Type B pancreatic cell (in vitro differentiated cells): ENCODE results near the gene WDFY2. TPM values are rescaled to one million over a fixed set of nuclear protein-coding genes. Genes with fewer than 3 reads are reported as not detected.
A peak's percentile ranks its signal among the peaks of the same experiment; 100 is the strongest.

Experiments used
- DNase-seq: peaks from one replicate; pipeline ENCODE4 v3.0.0; 2021; ENCODE audit warnings: mixed read lengths; ENCODE audit not compliant: unreplicated experiment; ENCODE audit errors: extremely low spot score
- H3K27ac Mint-ChIP-seq: 2 replicates; pipeline ENCODE4 v1.8.0; 2021; ENCODE audit warnings: mild to moderate bottlenecking, mixed read lengths
- H3K27me3 Mint-ChIP-seq: 2 replicates; pipeline ENCODE4 v1.8.0; 2021; ENCODE audit warnings: mixed read lengths
- H3K36me3 Mint-ChIP-seq: 2 replicates; pipeline ENCODE4 v1.8.0; 2021; ENCODE audit warnings: mixed read lengths
- H3K4me1 Mint-ChIP-seq: one replicate; pipeline ENCODE4 v1.8.0; 2021; ENCODE audit warnings: mixed read lengths; ENCODE audit not compliant: unreplicated experiment
- H3K4me3 Mint-ChIP-seq: 2 replicates; pipeline ENCODE4 v1.8.0; 2021; ENCODE audit warnings: mild to moderate bottlenecking, mixed read lengths
- H3K9me3 Mint-ChIP-seq: 2 replicates; pipeline ENCODE4 v1.8.0; 2021; ENCODE audit warnings: mixed read lengths
- CTCF ChIP-seq: fragments of 200-600 bp; sonication (generic); conservative IDR thresholded peaks from 2 replicates; pipeline ENCODE4 v1.5.0; 2021; ENCODE audit warnings: antibody characterized with exemption, mild to moderate bottlenecking
- total RNA-seq: library from RNA; stranded (reverse); gene quantifications from 2 replicates; pipeline ENCODE4 v1.2.1, GENCODE V29; 2021; ENCODE audit warnings: low replicate concordance

The WDFY2 gene
- total RNA-seq, 1 donor from 2014 or later, result 20.3 TPM

- Mint-ChIP-seq H3K36me3 (peaks cover 24% of the 10 kb centered on the region), H3K4me3 (no peak overlapping the region)
- no peak for TF ChIP-seq CTCF
Observed at GRCh38 chr13:51660813-51661212, 76.6 kb downstream of the WDFY2 start.

GRCh38 chr13:51663973-51664957, 80.0 kb downstream of the WDFY2 start:
- Mint-ChIP-seq H3K4me3 (no peak overlapping the region), H3K36me3 (peaks cover 24% of the 10 kb centered on the region), H3K4me1 (peaks cover 31% of the 10 kb centered on the region), H3K27ac (no peak overlapping the region), H3K9me3 (no peaks in the 10 kb centered on the region), H3K27me3 (no peaks in the 10 kb centered on the region)
- DNase-seq, result no peak
- no peak for TF ChIP-seq CTCF

More at GRCh38 chr13:51660813-51661212, 76.6 kb downstream of the WDFY2 start:
- H3K9me3 Mint-ChIP-seq, result no peaks in the 10 kb centered on the region
- no peak for DNase-seq
- peaks cover 8% of the 10 kb centered on the region for H3K4me1 Mint-ChIP-seq
- H3K27ac Mint-ChIP-seq, result no peak overlapping the region
- no peaks in the 10 kb centered on the region for H3K27me3 Mint-ChIP-seq

- no peak overlapping the region for H3K4me3 Mint-ChIP-seq
- TF ChIP-seq CTCF, result no peak
- H3K36me3 Mint-ChIP-seq, result peaks cover 32% of the 10 kb centered on the region
- H3K4me1 Mint-ChIP-seq, result peaks cover 32% of the 10 kb centered on the region
- no peaks in the 10 kb centered on the region for H3K27me3 Mint-ChIP-seq
- DNase-seq, result no peak
- H3K9me3 Mint-ChIP-seq, result no peaks in the 10 kb centered on the region
- no peak overlapping the region for H3K27ac Mint-ChIP-seq
Observed at GRCh38 chr13:51665456-51665855, 81.2 kb downstream of the WDFY2 start.

GRCh38 chr13:51666374-51666773, 82.1 kb downstream of the WDFY2 start:
- peaks cover 31% of the 10 kb centered on the region for H3K36me3 Mint-ChIP-seq

GRCh38 chr13:51666839-51667238, 82.6 kb downstream of the WDFY2 start:
- no peak for DNase-seq
- no peak overlapping the region for H3K4me3 Mint-ChIP-seq
- H3K27me3 Mint-ChIP-seq, result no peaks in the 10 kb centered on the region
- H3K36me3 Mint-ChIP-seq, result peaks cover 33% of the 10 kb centered on the region
- H3K4me1 Mint-ChIP-seq, result peaks cover 32% of the 10 kb centered on the region
- no peak overlapping the region for H3K27ac Mint-ChIP-seq
- TF ChIP-seq CTCF, result no peak
- no peaks in the 10 kb centered on the region for H3K9me3 Mint-ChIP-seq

More at GRCh38 chr13:51666374-51666773, 82.1 kb downstream of the WDFY2 start:
- no peak for TF ChIP-seq CTCF
- Mint-ChIP-seq H3K27ac (peak overlapping the region; percentile 28), H3K4me1 (peaks cover 32% of the 10 kb centered on the region), H3K4me3 (no peak overlapping the region), H3K27me3 (no peaks in the 10 kb centered on the region), H3K9me3 (no peaks in the 10 kb centered on the region)
- no peak for DNase-seq
